A549 (cell line): ENCODE results near the gene VPS41.

Experiments
- CHD4 ChIP-seq: fragments of 200-600 bp; sonication (generic); IDR thresholded peaks from 2 replicates; pipeline ENCODE4 v1.6.1; 2016; ENCODE audit warnings: antibody characterized with exemption, mild to moderate bottlenecking, borderline replicate concordance
- HDAC2 ChIP-seq: fragments of 200-600 bp; sonication (generic); IDR thresholded peaks from 2 replicates; pipeline ENCODE4 v1.6.1; 2016
- HOXB5 ChIP-seq: fragments of 250-450 bp; sonication (Bioruptor Pico); IDR thresholded peaks from 2 replicates; pipeline ENCODE4 v1.5.0; 2020; ENCODE audit warnings: mild to moderate bottlenecking, moderate library complexity
- MAFK ChIP-seq: fragments of 450-650 bp; IDR thresholded peaks from 2 replicates; pipeline ENCODE4 v1.6.1; 2014; ENCODE audit not compliant: partially characterized antibody
- PHF8 ChIP-seq: fragments of 200-600 bp; sonication (generic); IDR thresholded peaks from 2 replicates; pipeline ENCODE4 v1.6.1; 2016; ENCODE audit warnings: low read depth, mild to moderate bottlenecking, antibody characterized with exemption, moderate library complexity, borderline replicate concordance
- POLR2A ChIP-seq: IDR thresholded peaks from 2 replicates; pipeline ENCODE4 v1.6.1; 2012; ENCODE audit warnings: mild to moderate bottlenecking, low read length
- POLR2AphosphoS2 ChIP-seq: conservative IDR thresholded peaks from 2 replicates; pipeline ENCODE4 v1.6.1; 2012; ENCODE audit warnings: low read length, improper control_type of control experiment, inconsistent platforms
- RAD21 ChIP-seq, 2 experiments: fragments of >200 bp in 1 of 2; sonication (Bioruptor Twin) in 1 of 2; formaldehyde crosslinking in 1 of 2; IDR thresholded peaks in 1 of 2; conservative IDR thresholded peaks in 1 of 2; 2 replicates in 1 of 2; 3 replicates in 1 of 2; pipeline ENCODE4 v1.6.1; 2012 to 2018; ENCODE audit warnings: inconsistent platforms in 1 of 2
- SREBF2 ChIP-seq: fragments of 450-650 bp; IDR thresholded peaks from 2 replicates; pipeline ENCODE4 v1.6.1; 2014; ENCODE audit warnings: mild to moderate bottlenecking, moderate library complexity
- TF ChIP-seq, protein P1 (sequence below): fragments of >200 bp; sonication (Bioruptor Twin); formaldehyde crosslinking; IDR thresholded peaks from 3 replicates; pipeline ENCODE4 v1.5.1; 2016
- TF ChIP-seq, protein P2 (sequence below): IDR thresholded peaks from 2 replicates; pipeline ENCODE4 v1.6.1; 2012

DNA sequence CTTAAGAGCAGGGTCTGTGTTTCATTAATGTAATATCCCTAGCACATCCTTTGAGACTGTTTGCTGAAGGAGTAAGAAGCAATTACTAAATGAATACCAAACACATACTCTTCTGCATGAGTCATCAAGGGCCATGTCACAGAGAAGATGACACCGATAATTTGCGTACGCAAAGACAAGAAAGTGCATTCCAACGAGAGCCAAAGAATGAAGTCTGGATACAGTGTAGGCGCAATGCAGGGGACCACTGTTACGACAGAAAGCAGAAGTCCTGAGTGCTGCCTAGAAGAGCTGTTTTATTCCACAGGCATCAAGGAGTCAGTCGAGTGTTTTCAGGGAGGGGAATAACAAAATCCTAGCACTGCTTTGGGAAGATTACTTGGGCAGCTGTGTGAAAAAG lies 62.7 kb downstream of the VPS41 start:
- no peak for TF ChIP-seq SREBF2
- TF ChIP-seq PHF8 = no peak
- no peak for TF ChIP-seq CHD4
- TF ChIP-seq, protein P1, sequence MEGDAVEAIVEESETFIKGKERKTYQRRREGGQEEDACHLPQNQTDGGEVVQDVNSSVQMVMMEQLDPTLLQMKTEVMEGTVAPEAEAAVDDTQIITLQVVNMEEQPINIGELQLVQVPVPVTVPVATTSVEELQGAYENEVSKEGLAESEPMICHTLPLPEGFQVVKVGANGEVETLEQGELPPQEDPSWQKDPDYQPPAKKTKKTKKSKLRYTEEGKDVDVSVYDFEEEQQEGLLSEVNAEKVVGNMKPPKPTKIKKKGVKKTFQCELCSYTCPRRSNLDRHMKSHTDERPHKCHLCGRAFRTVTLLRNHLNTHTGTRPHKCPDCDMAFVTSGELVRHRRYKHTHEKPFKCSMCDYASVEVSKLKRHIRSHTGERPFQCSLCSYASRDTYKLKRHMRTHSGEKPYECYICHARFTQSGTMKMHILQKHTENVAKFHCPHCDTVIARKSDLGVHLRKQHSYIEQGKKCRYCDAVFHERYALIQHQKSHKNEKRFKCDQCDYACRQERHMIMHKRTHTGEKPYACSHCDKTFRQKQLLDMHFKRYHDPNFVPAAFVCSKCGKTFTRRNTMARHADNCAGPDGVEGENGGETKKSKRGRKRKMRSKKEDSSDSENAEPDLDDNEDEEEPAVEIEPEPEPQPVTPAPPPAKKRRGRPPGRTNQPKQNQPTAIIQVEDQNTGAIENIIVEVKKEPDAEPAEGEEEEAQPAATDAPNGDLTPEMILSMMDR = no peak
- TF ChIP-seq POLR2A = no peak
- TF ChIP-seq MAFK = no peak
- TF ChIP-seq, protein P2, sequence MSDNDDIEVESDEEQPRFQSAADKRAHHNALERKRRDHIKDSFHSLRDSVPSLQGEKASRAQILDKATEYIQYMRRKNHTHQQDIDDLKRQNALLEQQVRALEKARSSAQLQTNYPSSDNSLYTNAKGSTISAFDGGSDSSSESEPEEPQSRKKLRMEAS = no peak
- no peak for TF ChIP-seq HDAC2
- no peak for TF ChIP-seq HOXB5 (CRISPR knock-in tag)
- TF ChIP-seq RAD21 (conservative IDR thresholded peaks at IDR 0.05 in 1 of 2, IDR thresholded peaks at IDR 0.05 in 1 of 2) = no peak
- TF ChIP-seq POLR2AphosphoS2 = no peak
